Spleen (tissue), 7 donors: ENCODE measurements around the gene KCNQ1.

Experiments
- CTCF ChIP-seq, 11 experiments: fragments of 200-600 bp in 7 of 11; fragments of 450-650 bp in 4 of 11; sonication (generic) in 4 of 11; IDR thresholded peaks in 8 of 11; conservative IDR thresholded peaks in 3 of 11; 1 replicate in 7 of 11; 2 replicates in 4 of 11; pipeline versions ENCODE4 v1.4.0 to v1.8.0; 2016 to 2021; ENCODE audit warnings: antibody characterized with exemption in 11 of 11, inconsistent platforms in 4 of 11, mild to moderate bottlenecking in 1 of 11
- POLR2A ChIP-seq, 3 donors: fragments of 450-650 bp; IDR thresholded peaks; one replicate each; pipeline ENCODE4 v1.5.1; 2017; ENCODE audit warnings: antibody characterized with exemption in 3 of 3, mild to moderate bottlenecking in 1 of 3
- donor health status: DM: no; HTN: no; CAD: no; lungs with moderate emphysema.
- donor health status: DM: no; HTN: no; CAD: no.
- donor health status: DM: no; HTN: no; CAD: no.

- no peak for TF ChIP-seq POLR2A (IDR thresholded peaks at IDR 0.05)
- TF ChIP-seq CTCF (IDR thresholded peaks at IDR 0.05 in 8 of 11, conservative IDR thresholded peaks at IDR 0.05 in 3 of 11), result no peak
These were observed 274.1 kb downstream of the KCNQ1 start for GRCh38 chr11:2718817-2719438.
